Activated naive CD8-positive, alpha-beta T cell treated with anti-CD3 and anti-CD28 coated beads, Interleukin-2, amount 10 ng/mL, durations not matched to agents 7 days and 5 days (primary cell): ENCODE measurements around the gene HID1. TPM values are rescaled to one million over a fixed set of nuclear protein-coding genes. Genes with fewer than 3 reads are reported as not detected.
"Not testable (repeated sequence)": the region's sequence is repeated elsewhere in the genome, so short reads cannot be mapped to it uniquely, and the experiment has no call there.

Source experiments
- ATAC-seq: fragments of 150-1000 bp; cut with Tn5 transposase; one replicate; pipeline ENCODE4 v1.10.0; 2021; ENCODE audit warnings: low read depth, moderate library complexity
- POLR2A ChIA-PET: fragments of 350-600 bp; sonication (Branson Sonifier 250); formaldehyde crosslinking; loops from one replicate; lab custom pipeline; 2021; ENCODE audit warnings: antibody characterized with exemption; lab: Charles Lee
- DNase-seq: peaks from one replicate; pipeline ENCODE4 v3.0.0; 2021
- H3K27ac Mint-ChIP-seq: one replicate; pipeline ENCODE4 v1.8.0; 2022; ENCODE audit warnings: mild to moderate bottlenecking, mixed read lengths
- H3K27me3 Mint-ChIP-seq: one replicate; pipeline ENCODE4 v1.8.0; 2022; ENCODE audit warnings: mild to moderate bottlenecking, moderate library complexity, mixed read lengths
- H3K36me3 Mint-ChIP-seq: one replicate; pipeline ENCODE4 v1.8.0; 2021; ENCODE audit warnings: mild to moderate bottlenecking, mixed read lengths
- H3K4me1 Mint-ChIP-seq: one replicate; pipeline ENCODE4 v1.8.0; 2021; ENCODE audit warnings: mixed read lengths
- H3K4me3 Mint-ChIP-seq: one replicate; pipeline ENCODE4 v1.8.0; 2022; ENCODE audit warnings: mild to moderate bottlenecking, moderate library complexity, mixed read lengths
- H3K9me3 Mint-ChIP-seq: one replicate; pipeline ENCODE4 v1.8.0; 2021; ENCODE audit warnings: mixed read lengths
- total RNA-seq, 2 experiments: library from RNA; stranded (reverse); gene quantifications; one replicate each; pipeline ENCODE4 v1.2.3, GENCODE V29; 2021

HID1 gene
- total RNA-seq, 2 experiments from 2014 or later = 3.6 to 3.9 TPM

DNA sequence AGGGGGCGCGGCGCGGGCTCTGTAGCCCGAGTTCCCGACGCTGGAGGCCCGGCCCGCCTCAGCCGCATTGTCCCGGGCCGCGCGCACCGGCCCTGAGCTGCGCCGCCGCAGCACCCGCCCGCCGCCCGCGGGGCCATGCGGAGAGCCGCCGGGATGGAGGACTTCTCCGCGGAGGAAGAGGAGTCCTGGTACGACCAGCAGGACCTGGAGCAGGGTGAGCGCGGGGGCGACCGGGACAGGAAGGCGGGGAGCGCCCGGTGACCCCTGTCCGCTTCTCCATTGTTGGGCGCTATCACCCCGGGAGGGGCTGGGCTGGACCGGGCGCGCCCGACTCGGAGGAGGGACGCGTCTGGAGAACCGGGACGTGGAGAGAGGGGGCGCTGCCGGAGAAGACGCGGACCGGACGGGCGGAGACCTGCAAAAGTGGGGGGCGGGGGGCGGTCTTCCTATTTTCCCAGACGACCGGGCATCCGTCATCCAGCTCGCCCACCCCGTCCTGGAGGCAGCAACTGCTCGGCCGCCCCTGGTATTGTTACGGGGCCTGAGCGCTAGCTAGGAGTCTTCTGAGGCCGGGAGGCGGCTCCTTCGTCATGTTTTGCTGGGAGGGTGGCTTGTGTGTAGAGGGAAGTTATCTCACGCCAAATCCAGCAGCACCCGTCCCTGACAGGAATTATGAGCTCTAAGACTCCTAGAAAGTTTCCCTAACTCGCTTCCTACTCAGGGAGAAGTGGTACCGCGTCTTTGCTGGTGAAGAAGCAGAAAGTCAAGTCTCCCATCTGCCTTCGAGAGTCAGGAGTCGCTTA is 15.6 kb upstream of the HID1 start:
- Mint-ChIP-seq H3K27ac (no peak overlapping the region), H3K9me3 (no peaks in the 10 kb centered on the region), H3K4me3 (peak overlapping the region; percentile 66), H3K4me1 (peaks cover 13% of the 10 kb centered on the region), H3K36me3 (no peaks in the 10 kb centered on the region), H3K27me3 (peaks cover 60% of the 10 kb centered on the region)
- POLR2A ChIA-PET = interaction anchor here (0.7 to 4.0 kb wide), 5 partner anchors 16 to 100 kb away, joined by 3 to 19 read pairs (median 3); partner anchors contain the start of genes MRPL58 and SLC16A5
- peak; percentile 54 for DNase-seq
- peak; percentile 58 for ATAC-seq

GRCh38 chr17:74987418-74987908 is 14.9 kb upstream of the HID1 start, which contains the start of gene CDR2L:
CDR2L (plus strand) TSS chr17:74987632; CDS start chr17:74988044, 412 bp downstream.
- H3K36me3 Mint-ChIP-seq = no peaks in the 10 kb centered on the region
- peak; percentile 96 for ATAC-seq
- H3K4me1 Mint-ChIP-seq = peaks cover 13% of the 10 kb centered on the region
- DNase-seq = peak; percentile 93
- POLR2A ChIA-PET = interaction anchor here (0.7 to 4.0 kb wide), 6 partner anchors 16 to 123 kb away, joined by 3 to 19 read pairs (median 3); partner anchors contain the start of genes ARMC7, MRPL58 and SLC16A5
- no peak within 1 kb of the TSS for H3K27ac Mint-ChIP-seq
- H3K4me3 Mint-ChIP-seq = peak within 1 kb of the TSS; percentile 87
- no peaks in the 10 kb centered on the region for H3K9me3 Mint-ChIP-seq
- peaks cover 64% of the 10 kb centered on the region for H3K27me3 Mint-ChIP-seq

DNA sequence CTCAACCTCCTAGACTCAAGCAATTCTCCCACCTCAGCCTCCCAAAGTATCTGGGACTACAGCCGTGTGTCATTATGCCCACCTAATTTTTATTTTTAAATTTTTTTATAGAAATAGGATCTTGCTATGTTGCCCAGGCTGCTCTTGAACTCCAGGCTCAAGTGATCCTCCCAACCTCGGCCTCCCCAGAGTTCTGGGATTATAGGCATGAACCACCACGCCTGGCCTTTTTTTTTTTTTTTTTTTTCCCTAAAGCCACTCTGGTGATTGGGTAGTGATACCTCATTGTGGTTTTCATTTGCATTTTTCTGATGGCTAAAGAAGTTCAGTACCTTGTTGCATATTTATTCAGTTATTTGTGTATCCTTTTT is 13.6 kb upstream of the HID1 start:
- Mint-ChIP-seq H3K36me3 (no peaks in the 10 kb centered on the region), H3K4me1 (peaks cover 18% of the 10 kb centered on the region), H3K9me3 (no peaks in the 10 kb centered on the region), H3K4me3 (no peak overlapping the region), H3K27ac (no peak overlapping the region), H3K27me3 (peaks cover 69% of the 10 kb centered on the region)
- DNase-seq (no peak), ATAC-seq (no peak)
- POLR2A ChIA-PET = no interaction called here

DNA sequence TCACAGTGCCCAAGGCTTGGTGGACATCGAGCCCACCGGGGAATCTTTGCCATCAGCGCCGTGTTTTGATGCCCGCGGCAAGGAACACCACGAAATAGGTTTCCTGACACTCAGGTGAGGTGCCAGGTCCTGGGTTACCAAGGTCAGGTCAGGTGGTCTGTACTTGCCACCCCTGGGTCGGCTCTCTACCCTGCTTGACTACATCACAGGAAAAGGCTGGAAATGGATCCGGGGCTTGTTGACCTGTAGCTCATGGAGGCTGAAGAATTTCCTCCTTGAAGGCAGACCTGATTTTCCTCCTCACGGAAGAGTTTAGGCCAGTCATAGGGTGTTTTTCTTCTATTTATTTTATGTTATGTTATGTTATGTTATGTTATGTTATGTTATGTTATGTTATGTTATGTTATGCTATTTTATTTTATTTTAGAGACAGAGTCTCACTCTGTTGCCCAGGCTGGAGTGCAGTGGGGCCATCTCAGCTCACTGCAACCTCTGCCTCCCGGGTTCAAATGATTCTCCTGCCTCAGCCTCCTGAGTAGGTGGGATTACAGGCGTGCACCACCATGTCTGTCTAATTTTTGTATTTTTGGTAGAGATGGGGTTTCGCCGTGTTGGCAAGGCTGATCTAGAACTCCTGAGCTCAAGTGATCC is 10.2 kb upstream of the HID1 start:
- peaks cover 16% of the 10 kb centered on the region for H3K4me1 Mint-ChIP-seq
- POLR2A ChIA-PET = interaction anchor here (2.1 kb wide), 1 partner anchor 29 kb away, joined by 8 read pairs; no protein-coding TSS in a partner anchor
- DNase-seq, H3K9me3 Mint-ChIP-seq, H3K27ac Mint-ChIP-seq, H3K4me3 Mint-ChIP-seq, ATAC-seq, H3K36me3 Mint-ChIP-seq: not testable (repeated sequence)
- peaks cover 65% of the 10 kb centered on the region for H3K27me3 Mint-ChIP-seq

GRCh38 chr17:74981979-74982662 is 9.6 kb upstream of the HID1 start:
- DNase-seq = peak; percentile 84
- ATAC-seq = peak; percentile 90
- H3K27ac Mint-ChIP-seq = peak overlapping the region; percentile 66

DNA sequence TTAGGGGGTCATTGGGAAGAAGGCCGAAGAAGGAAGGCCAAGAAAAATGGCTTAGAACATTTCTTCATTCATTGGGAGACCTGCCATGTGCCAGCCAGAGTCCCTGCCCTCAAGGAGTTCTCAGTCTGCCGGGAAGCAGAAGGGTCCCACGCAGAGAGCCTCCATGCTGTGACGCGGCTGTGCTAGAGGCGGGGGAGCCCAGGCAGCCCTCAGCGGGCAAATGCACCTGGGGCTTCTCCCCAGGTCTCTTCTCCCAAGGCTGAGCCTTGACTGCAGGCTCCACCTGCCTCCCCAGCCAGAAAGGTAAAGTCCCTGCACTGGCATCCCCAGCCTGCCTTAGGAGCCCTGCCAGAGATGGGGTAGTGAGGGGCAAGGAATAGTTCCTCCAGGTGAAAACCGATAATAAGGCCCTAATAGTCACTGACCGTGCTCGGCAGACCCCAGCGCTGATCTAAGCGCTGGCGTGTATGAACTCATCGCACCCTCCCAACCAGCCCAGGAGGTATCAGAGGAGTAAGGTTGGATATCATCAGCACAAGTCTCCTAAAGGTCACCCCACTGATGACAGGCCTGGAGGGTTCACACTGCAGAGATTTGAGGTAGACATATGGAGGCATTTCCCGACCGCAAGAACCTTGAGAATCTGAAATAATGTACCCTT is 8.9 kb upstream of the HID1 start:
- no peaks in the 10 kb centered on the region for H3K36me3 Mint-ChIP-seq
- H3K4me3 Mint-ChIP-seq = peak overlapping the region; percentile 87
- H3K9me3 Mint-ChIP-seq = no peaks in the 10 kb centered on the region
- peaks cover 57% of the 10 kb centered on the region for H3K27me3 Mint-ChIP-seq
- peak overlapping the region; percentile 66 for H3K27ac Mint-ChIP-seq
- peaks cover 9% of the 10 kb centered on the region for H3K4me1 Mint-ChIP-seq
- POLR2A ChIA-PET = no interaction called here
- DNase-seq (no peak), ATAC-seq (peak; percentile 9)

More at GRCh38 chr17:74981979-74982662, 9.6 kb upstream of the HID1 start:
- Mint-ChIP-seq H3K9me3 (no peaks in the 10 kb centered on the region), H3K4me1 (peaks cover 13% of the 10 kb centered on the region), H3K36me3 (no peaks in the 10 kb centered on the region), H3K4me3 (peak overlapping the region; percentile 87), H3K27me3 (peaks cover 63% of the 10 kb centered on the region)
- POLR2A ChIA-PET = interaction anchor here (2.1 kb wide), 1 partner anchor 30 kb away, joined by 8 read pairs; no protein-coding TSS in a partner anchor

- no peak overlapping the region for H3K27ac Mint-ChIP-seq
- DNase-seq (no peak), ATAC-seq (no peak)
- no peaks in the 10 kb centered on the region for H3K36me3 Mint-ChIP-seq
- peaks cover 9% of the 10 kb centered on the region for H3K4me1 Mint-ChIP-seq
- no peaks in the 10 kb centered on the region for H3K9me3 Mint-ChIP-seq
- peaks cover 53% of the 10 kb centered on the region for H3K27me3 Mint-ChIP-seq
- POLR2A ChIA-PET = no interaction called here
- H3K4me3 Mint-ChIP-seq = no peak overlapping the region
Measured at GRCh38 chr17:74979408-74980146, 7.0 kb upstream of the HID1 start.

GRCh38 chr17:74978240-74978639 is 5.7 kb upstream of the HID1 start:
- Mint-ChIP-seq H3K36me3 (no peaks in the 10 kb centered on the region), H3K9me3 (no peaks in the 10 kb centered on the region), H3K27me3 (peaks cover 56% of the 10 kb centered on the region), H3K4me3 (no peak overlapping the region), H3K4me1 (peaks cover 9% of the 10 kb centered on the region), H3K27ac (no peak overlapping the region)
- ATAC-seq (no peak), DNase-seq (no peak)
- POLR2A ChIA-PET = no interaction called here

- no peaks in the 10 kb centered on the region for H3K36me3 Mint-ChIP-seq
- ATAC-seq (no peak), DNase-seq (no peak)
- no peak overlapping the region for H3K27ac Mint-ChIP-seq
- no peaks in the 10 kb centered on the region for H3K9me3 Mint-ChIP-seq
- POLR2A ChIA-PET = no interaction called here
- peaks cover 13% of the 10 kb centered on the region for H3K4me1 Mint-ChIP-seq
- H3K4me3 Mint-ChIP-seq = no peak overlapping the region
- H3K27me3 Mint-ChIP-seq = peaks cover 56% of the 10 kb centered on the region
Measured at GRCh38 chr17:74977802-74978201, 5.2 kb upstream of the HID1 start.

DNA sequence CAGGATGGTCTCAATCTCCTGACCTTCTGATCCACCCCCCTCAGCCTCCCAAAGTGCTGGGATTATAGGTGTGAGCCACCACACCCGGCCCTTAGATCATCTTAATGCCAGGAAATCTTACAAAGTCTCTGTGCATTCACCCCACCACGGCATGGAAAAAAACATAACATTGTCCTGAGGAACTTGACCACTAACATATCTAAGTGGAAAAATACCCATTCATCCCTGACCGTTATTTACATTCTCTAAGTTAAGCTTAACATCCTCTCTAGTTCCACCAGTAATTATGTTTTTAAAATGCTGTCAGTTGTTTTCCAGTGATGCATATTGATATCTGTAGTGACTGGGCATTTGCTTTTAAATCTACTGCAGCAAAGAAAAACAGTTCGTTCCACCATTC is 3.4 kb upstream of the HID1 start:
- no peak for DNase-seq
- POLR2A ChIA-PET = no interaction called here
- H3K4me3 Mint-ChIP-seq = no peak overlapping the region
- H3K27me3 Mint-ChIP-seq = peaks cover 55% of the 10 kb centered on the region
- no peaks in the 10 kb centered on the region for H3K36me3 Mint-ChIP-seq
- H3K27ac Mint-ChIP-seq = no peak overlapping the region
- ATAC-seq = no peak
- H3K4me1 Mint-ChIP-seq = peaks cover 5% of the 10 kb centered on the region
- no peaks in the 10 kb centered on the region for H3K9me3 Mint-ChIP-seq

DNA sequence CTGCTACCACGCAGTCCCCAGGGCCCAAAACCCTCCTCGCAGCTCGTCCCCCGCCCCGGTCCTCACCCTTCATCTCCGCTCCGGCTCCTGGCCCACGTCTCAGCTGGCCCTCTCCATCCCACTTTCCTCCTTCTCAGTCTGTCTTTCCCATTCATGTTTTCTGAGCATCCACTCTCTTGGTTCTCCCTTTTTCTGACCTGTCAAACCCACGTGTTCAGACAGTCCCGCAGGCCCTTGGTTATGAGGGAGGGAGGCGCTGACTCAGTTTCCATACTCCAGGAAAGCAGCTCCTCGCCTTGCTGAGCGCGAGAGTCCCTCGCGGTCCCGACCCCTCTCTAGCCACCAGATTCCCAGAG is 392 bp upstream of the HID1 start:
- H3K27ac Mint-ChIP-seq = no peak overlapping the region
- POLR2A ChIA-PET = interaction anchor here (0.6 to 1.7 kb wide), 7 partner anchors 11 to 231 kb away, joined by 3 to 7 read pairs (median 4); partner anchors contain the start of genes ARMC7 and MRPL58
- H3K27me3 Mint-ChIP-seq = peaks cover 44% of the 10 kb centered on the region
- H3K4me1 Mint-ChIP-seq = peaks cover 3% of the 10 kb centered on the region
- ATAC-seq (no peak), DNase-seq (no peak)
- H3K36me3 Mint-ChIP-seq = no peaks in the 10 kb centered on the region
- H3K4me3 Mint-ChIP-seq = peak overlapping the region; percentile 71
- H3K9me3 Mint-ChIP-seq = no peaks in the 10 kb centered on the region

DNA sequence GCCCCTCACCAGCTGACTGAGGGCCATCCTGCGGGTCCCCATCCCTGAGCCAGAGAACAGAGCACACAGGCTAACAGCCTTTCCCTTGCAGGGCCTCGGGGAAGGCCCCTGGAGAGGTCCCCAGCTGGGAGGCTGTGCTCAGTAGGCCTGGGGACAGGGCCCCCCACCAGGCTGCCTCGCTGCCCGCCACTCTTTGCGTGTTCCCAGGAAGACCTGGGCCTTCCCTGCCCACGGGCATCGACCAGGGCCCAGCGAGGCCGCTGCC is 785 bp downstream of the HID1 start:
- POLR2A ChIA-PET = interaction anchor here (1.4 to 1.7 kb wide), 2 partner anchors 16 to 41 kb away, joined by 3 to 5 read pairs; partner anchors contain the start of gene MRPL58
- H3K9me3 Mint-ChIP-seq = no peaks in the 10 kb centered on the region
- H3K4me1 Mint-ChIP-seq = peaks cover 3% of the 10 kb centered on the region
- peaks cover 44% of the 10 kb centered on the region for H3K27me3 Mint-ChIP-seq
- H3K27ac Mint-ChIP-seq = no peak overlapping the region
- DNase-seq = no peak
- peak overlapping the region; percentile 42 for H3K4me3 Mint-ChIP-seq
- no peak for ATAC-seq
- no peaks in the 10 kb centered on the region for H3K36me3 Mint-ChIP-seq
